NCI-H2196 treated with DMSO at 0.1 percent for 48 hours (cell line): ENCODE results near the gene KCNN1.
"Not testable (repeated sequence)": the region's sequence is repeated elsewhere in the genome, so short reads cannot be mapped to it uniquely, and the experiment has no call there.

ENCODE experiments used
- DNase-seq: peaks from one replicate; lab custom pipeline; 2025; ENCODE audit not compliant: unreplicated experiment; lab: John Stamatoyannopoulos, UW

The KCNN1 gene

DNA sequence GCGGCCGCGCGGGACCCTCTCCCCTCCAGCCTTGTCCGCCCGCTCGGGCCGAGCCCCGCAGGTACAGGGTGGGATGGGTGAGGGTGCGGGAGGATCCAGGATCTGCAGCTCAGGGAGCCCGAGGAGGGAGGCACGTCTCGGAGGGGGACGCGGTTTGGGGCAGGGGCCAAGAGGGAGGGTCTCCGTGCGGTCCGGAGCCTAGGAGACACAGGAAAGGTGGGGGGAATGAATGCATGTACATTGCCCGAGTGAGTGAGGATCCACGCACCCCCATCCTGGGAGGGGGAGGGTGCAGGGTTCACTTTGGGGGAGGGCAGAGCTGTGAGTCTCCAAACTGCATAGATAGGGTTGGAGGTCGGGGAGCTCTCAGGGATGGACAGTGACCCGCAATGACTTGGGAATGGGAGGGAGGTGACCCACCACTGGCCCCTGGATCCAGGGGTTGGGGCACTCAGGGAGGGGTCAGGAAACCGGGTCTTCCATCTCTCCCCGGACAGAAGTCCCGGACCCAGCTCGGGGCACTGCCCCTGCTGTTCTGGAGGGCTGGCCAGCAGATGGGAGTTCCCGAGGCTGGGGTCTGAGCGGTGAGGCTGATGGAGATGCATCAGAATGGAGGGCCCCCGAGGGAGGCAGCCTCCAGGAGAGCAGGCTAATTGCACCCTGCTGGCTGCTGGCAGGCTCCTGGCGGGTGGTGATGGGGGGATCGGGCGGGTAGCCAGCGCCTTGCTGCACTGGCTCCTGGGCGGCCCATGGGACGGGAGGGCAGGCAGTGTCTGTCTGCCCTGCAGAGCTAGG, 547 bp downstream of the KCNN1 start:
- DNase-seq: no peak

DNA sequence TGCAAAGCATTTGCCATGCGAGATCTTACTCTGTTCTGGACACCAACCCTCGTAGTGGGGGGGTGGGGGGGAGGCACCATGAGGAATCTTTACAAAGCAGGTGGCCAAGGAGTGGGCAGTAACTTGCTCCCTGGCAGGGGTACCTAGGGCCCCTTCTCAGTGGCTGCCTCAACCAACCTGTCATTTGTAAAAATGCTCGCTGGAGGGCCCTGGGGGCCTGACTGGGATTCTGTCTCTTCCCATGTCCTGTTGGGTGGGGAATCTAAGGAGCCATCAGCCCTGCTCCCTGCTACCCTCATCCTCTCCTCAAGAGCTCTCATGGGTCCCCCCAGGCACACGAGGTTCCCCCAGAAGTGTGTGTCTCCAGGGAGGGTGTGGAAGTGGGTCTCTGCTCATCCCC, 1.5 kb downstream of the KCNN1 start:
- no peak for DNase-seq

DNA sequence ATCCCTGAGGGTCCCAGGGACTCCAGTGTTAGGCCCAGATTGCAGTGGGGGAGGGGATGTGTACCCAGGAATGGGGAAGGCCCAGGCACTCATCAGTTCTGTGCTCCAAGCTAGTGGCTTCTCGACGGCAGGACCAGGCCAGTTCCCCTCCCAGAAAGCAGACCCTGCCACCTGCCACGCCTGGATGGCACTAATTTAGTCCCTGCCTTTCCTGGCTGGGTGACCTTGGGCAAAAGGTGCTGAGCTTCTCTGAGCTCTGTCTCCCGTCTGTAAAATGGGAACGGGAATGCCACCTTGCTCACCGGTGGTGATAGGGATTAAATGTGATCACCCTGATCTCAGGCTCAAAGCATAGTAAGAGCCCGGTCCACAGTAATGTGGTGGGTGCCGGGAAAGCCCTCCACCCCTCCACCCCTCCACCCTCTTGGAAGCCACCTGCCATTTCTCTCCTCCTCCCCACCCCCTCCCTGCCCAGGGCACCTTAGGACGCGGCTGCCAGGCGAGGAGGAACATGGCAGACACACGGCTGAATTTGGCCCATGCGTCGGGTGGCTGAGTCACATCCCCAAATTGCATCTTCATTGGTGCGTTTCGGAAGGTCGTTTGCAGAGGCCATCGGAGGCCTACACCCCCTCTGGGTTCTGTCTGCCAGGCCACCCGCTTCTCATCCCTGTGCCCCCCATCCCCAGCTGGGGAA, 2.3 kb downstream of the KCNN1 start:
- no peak for DNase-seq

DNA sequence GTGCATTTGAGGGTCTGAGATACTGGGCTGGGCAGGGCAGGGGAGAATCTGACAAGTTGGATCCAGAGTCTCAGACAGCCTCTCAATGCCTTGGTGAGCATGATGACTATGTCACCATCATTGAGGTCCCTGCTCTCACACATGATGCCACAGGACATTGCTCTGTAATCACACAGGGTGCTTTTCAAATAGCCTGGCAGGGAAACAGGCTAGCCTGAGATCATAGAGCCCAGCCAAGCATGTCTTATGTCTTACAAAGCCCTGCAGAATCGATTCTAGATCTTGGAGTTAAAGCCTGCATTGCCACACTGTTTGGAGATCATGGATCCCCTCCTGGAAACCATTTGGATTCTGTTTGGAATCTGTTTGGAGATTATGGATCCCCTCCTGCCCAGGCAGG, 5.3 kb downstream of the KCNN1 start:
- DNase-seq: no peak

DNA sequence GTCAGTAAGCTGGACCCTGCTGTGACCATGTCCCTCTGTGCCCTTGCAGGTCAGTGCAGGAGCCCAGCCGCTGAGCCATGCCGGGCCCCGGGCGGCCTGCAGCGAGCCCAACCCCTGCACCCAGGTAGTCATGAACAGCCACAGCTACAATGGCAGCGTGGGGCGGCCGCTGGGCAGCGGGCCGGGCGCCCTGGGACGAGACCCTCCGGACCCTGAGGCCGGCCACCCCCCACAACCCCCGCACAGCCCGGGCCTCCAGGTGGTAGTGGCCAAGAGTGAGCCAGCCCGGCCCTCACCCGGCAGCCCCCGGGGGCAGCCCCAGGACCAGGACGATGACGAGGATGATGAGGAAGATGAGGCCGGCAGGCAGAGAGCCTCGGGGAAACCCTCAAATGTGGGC, 6.9 kb downstream of the KCNN1 start:
- DNase-seq: no peak

DNA sequence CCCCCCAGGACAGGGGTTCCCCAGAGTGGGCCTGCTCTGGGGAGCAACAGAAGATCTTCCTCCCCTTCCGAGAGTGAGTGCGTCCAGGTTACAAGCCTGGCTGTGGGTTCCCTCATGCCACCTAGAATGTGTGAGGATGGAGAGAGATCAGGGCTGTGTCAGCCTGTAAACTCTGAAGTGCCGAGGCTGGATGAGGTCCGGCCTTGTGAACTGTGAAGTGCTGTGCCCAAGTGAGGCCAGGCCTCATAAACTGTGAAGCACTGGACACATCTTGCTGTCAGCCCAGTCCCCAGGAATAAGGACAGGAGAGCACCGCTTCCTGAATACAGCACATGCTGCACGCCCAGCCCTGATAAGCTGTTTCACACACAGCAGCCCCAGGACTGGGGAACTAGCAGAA, 7.6 kb downstream of the KCNN1 start:
- DNase-seq: no peak

DNA sequence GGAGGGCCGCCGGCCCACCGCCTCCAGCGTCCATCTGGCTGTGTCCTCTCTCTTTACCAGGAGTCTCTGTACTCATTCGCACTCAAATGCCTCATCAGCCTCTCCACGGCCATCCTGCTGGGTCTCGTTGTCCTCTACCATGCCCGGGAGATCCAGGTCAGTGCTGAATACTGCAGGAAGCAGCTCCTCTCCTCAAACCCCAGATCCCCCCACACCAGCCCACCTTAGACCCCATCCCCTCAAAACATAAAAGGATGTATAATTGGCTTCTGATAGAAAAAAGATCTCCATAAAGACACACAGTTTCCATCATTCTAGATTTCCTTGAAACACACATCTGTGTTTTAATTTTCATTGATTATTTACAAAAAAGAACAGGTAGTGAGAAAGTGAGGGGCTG, 8.1 kb downstream of the KCNN1 start:
- no peak for DNase-seq

DNA sequence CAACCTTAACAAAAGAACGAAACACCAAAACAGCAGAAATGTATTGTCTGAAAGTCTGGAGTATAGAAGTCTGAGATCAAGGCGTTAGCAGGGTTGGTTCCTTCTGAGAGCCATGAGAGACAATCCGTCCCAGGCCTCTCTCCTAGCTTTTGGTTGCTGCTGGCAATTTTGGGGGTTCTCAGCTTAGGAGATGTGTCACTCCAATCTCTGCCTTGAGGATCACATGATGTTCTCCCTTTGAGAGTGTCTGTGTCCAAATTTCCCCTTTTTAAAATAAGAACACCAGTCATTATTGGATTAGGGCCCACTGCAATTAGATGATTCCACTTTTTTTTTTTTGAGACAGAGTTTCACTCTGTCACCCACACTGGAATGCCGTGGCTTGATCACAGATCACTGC, 10.1 kb downstream of the KCNN1 start:
- no peak for DNase-seq

DNA sequence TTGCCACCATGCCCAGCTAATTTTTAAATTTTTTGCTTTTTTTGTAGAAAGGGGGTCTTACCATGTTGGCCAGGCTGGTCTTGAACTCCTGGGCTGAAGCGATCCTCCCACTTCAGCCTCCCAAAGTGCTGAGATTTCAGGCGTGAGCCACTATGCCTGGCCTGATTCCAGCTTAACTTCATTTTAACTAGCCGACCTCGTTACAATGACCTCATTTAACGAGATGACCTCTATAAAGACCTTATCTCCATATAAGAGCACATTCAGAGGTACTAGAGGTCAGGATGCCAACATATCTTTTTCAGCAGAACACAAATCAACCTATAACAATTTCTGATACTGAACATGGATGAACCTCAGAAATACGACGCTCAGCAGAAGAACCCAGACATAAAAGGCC, 10.6 kb downstream of the KCNN1 start:
- no peak for DNase-seq

DNA sequence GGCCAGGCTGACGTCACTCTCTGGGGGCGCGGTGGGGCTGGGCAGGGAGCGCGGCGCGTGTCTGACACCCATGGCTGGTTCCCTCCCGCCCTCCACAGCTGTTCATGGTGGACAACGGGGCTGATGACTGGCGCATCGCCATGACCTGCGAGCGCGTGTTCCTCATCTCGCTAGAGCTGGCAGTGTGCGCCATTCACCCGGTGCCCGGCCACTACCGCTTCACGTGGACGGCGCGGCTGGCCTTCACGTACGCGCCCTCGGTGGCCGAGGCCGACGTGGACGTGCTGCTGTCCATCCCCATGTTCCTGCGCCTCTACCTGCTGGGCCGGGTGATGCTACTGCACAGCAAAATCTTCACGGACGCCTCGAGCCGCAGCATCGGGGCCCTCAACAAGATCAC, 14.7 kb downstream of the KCNN1 start:
- no peak for DNase-seq

DNA sequence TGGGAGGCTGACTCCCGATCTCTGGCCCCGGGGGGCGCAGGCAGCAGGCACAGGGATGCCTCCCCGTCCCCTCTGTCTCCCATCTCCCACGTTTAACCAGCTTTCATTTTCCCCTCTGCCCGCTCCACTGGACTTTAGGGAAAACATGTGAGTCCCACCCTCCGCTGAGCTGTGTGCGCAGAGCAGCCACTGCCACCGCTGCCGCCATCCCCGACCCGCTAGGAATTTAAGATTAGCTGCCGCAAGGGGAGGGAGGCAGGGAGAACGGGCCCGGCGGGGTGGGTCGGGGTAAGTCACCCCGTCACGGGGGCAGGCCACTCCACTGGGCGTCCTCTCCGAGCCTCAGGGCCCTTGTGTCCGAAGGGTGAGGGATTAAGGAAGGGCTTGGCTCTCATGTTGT, 15.5 kb downstream of the KCNN1 start:
- no peak for DNase-seq

DNA sequence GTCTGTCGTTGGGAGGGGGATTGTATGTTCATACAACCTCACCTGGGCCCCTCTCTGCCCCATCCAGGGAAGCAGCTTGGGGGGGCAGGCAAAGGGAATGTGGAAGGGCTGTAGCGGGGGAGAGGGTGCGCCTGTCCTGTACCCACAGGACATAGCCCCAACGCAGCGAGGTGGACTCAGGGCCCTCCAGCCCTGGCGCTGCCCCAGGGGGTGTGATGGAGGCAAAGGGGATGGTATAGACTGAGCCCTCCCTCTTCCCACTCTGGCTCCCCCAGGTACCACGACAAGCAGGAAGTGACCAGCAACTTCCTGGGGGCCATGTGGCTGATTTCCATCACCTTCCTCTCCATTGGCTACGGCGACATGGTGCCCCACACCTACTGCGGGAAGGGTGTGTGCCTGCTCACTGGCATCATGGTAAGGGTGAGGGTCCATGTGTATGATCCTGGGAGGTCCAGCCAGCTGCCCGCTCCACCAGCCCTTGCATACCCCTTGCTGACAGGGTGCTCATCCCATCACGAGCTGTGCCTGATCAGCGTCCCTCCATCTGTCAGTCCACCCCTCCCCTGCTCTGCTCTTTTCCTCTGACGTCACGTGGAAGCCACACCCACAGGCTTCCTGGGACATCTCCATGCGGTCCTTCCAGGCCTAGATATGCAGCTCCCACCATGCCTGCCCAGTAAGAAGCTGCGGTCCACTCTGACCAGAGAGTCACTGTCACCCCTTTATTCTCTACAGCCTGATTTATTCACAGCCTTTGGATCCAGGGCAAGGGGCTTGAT, 18.3 kb downstream of the KCNN1 start:
- no peak for DNase-seq

DNA sequence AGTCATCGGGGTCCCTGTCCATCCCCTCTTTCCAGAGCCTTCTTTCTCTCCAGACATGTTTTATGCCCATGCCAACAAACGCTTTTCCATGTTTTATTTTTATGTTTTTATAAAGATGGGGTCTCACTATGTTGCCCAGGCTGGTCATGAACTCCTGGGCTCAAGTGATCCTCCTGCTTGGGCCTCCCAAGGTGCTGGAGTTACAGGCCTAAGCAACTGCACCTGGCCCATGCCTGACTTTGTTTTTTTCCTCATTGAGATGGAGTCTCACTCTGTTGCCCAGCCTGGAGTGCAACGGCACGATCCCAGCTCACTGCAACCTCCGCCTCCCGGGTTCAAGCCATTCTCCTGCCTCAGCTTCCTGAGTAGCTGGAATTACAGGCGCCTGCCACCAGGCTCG, 19.7 kb downstream of the KCNN1 start:
- not testable (repeated sequence) for DNase-seq

DNA sequence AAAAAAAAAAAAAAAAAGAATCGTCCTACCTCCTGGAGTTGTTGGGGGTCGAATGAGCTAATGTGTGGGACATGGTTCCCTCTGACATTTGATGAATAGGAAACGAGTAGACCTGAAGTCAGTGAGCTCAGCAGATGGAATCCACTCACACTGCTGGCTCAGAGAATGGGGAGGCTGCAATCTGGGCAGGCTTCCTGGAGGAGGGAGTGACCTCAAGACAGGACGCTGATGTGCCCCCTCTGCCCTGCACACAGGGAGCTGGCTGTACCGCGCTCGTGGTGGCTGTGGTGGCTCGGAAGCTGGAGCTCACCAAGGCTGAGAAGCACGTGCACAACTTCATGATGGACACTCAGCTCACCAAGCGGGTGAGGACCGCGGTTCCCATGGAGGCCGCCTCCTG, 21.3 kb downstream of the KCNN1 start:
- no peak for DNase-seq

DNA sequence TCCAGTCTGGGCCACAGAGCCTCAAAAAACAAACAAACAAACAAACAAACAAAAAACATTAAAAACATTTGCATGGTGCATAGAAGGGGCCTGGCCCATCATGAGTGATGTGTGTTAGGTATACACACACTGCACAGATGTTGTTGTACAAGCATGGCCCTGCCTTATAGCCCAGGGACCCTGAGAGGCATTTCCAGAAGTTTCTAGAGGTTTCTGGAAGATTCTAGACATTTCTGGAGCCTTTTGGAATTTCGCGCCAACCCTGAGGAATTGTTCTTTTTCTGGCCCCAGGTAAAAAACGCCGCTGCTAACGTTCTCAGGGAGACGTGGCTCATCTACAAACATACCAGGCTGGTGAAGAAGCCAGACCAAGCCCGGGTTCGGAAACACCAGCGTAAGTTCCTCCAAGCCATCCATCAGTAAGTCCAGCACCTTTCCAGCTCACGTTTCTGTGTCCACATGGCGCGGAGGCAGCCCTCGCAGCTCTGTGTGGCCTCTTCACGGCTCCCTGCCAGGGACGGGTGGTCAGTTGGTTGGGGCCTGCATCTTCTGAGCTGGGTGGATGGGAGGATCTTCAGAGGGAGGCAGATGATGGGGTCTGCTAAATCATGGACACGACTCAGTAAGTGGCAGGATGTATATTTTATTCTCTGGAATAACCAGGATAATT, 22.7 kb downstream of the KCNN1 start:
- no peak for DNase-seq

DNA sequence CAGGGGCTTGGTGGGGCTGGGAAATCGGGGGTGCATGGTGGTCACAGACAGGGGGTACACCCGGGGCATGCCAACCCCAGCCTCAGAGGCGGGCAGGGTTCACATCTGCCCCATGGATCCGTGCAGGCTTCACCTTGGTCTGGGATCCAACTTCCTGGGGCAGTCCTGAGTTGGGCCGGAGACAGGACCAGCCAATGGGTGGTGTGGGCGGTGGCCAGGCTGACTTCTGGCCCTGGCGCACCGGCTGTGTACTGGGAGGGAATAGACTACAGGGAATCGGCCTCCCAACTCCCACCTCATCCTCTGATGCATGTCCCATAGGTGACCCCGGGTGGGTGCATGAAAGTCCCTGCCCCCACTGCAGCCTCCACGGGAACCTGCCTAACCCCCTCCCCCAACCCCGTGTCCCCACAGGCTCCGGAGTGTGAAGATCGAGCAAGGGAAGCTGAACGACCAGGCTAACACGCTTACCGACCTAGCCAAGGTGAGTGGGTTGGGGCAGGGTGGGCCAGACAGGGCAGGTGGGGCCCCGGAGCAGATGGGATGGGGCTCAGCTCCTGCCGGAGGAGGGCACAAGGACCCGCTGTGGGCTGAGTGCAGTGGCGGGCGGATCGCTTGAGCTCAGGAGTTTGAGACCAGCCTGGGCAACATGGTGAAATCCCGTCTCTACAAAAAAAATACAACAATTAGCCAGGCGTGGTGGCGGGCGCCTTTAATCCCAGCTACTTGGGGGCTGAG, 26.3 kb downstream of the KCNN1 start:
- no peak for DNase-seq

DNA sequence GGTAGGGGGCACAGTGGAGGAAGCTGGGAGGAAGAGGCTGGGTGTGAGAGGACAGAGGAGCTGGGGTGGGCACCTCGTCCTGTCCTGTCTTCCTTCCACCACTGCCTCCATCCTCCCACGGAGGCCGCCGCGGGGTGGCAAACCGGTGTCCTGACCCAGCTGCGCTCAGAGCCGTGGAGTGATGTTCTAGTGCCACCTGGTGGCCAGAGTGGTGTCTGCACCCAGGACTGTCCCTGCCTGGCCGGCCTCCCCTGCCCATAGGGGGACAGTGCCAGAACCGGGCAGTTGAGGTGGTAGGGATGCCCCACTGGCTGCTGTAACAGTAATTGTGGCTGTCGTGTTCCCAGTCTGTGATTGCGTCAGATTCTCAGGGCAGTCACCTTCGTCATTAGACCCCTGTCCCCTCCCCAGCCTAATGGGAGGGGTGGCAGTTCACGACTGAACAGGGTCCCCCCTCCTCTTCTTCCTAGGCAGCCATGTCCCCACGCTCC, 30.0 kb downstream of the KCNN1 start:
- DNase-seq: peak; percentile 35

DNA sequence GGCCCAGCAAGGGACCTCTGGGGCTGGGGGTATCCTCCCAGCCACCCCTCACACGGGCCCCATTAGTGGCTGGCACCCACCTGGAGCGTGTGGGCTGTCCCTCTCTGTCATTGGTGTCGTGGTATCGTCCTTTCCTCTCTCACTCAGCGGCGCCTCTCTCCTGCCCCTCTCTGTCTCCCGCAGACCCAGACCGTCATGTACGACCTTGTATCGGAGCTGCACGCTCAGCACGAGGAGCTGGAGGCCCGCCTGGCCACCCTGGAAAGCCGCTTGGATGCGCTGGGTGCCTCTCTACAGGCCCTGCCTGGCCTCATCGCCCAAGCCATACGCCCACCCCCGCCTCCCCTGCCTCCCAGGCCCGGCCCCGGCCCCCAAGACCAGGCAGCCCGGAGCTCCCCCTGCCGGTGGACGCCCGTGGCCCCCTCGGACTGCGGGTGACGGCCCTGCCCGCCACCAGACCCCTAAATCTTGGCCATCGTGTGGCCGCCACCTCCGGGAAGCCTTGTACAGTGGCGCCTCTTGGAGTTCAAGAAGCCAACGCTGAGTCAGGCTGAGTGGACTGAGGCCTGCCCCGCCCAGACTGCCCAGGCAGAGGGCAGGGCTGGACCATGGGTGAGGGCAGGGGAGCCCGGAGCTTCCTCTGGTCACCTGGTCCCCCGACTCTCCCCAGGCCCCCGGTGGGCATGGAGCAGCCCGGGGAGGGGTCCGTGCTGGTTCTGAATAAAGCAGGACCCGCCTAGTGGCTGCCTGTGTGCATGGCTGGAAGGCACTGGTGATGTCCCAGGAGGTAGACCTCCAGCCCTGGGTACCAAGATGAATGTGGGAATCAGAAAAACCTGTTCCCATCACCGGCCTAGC, 31.3 kb downstream of the KCNN1 start:
- no peak for DNase-seq

DNA sequence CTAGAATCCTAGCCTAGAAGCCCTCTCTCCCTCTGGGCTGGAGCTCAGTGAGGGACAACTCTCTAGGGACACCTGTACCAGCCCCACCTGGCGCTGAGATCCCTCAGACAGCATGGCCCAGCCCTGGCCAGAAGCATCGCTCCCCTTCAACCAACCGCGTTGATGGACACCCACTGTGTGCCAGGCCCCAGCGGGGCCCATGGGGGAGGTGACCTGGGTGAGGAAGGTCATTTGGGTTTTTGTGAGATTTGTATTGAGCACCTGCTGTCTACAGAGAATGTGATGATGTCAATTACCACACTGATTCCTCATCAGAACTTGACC, 31.9 kb downstream of the KCNN1 start:
- no peak for DNase-seq
